SU-DHL-6 (cell line): ENCODE data around the gene RPL7A.

Source experiments
- H2AFZ ChIP-seq: fragments of 200-600 bp; sonication (generic); 2 replicates; pipeline ENCODE4 v1.6.1; 2014; ENCODE audit warnings: low read depth, mild to moderate bottlenecking, moderate library complexity, mixed read lengths, antibody characterized with exemption, low read length; ENCODE audit not compliant: severe bottlenecking
- H3F3A ChIP-seq: fragments of 200-600 bp; shearing (Covaris generic); 2 replicates; pipeline ENCODE4 v1.6.0; 2016; ENCODE audit warnings: antibody characterized with exemption, mild to moderate bottlenecking; ENCODE audit not compliant: insufficient read depth
- H3K27ac ChIP-seq: fragments of 200-600 bp; sonication (generic); 2 replicates; pipeline ENCODE4 v1.5.1; 2016; ENCODE audit warnings: low read depth, mild to moderate bottlenecking, low read length, moderate library complexity, mixed read lengths
- H3K27me3 ChIP-seq: fragments of 200-600 bp; sonication (generic), shearing (Covaris generic); 2 replicates; pipeline ENCODE4 v1.6.0; 2014; ENCODE audit warnings: mild to moderate bottlenecking, low read length
- H3K36me3 ChIP-seq: fragments of 200-600 bp; sonication (generic); 2 replicates; pipeline ENCODE4 v1.6.1; 2014; ENCODE audit warnings: mild to moderate bottlenecking, low read length, mixed read lengths
- H3K4me2 ChIP-seq: fragments of 300-600, 200-600 bp; shearing (Covaris generic), sonication (generic); 2 replicates; pipeline ENCODE4 v1.6.0; 2014; ENCODE audit warnings: low read length, low read depth, mild to moderate bottlenecking; ENCODE audit not compliant: poor library complexity, severe bottlenecking
- H3K4me3 ChIP-seq: fragments of 200-600 bp; sonication (generic); 2 replicates; pipeline ENCODE4 v1.5.1; 2014; ENCODE audit warnings: antibody characterized with exemption, low read length, mild to moderate bottlenecking, mixed read lengths; ENCODE audit not compliant: insufficient read depth, poor library complexity, severe bottlenecking
- H3K79me2 ChIP-seq: fragments of 200-600 bp; sonication (generic); 2 replicates; pipeline ENCODE4 v1.6.1; 2014; ENCODE audit warnings: mild to moderate bottlenecking, low read length, moderate library complexity; ENCODE audit not compliant: insufficient read depth
- H3K9ac ChIP-seq: fragments of 200-600 bp; sonication (generic); 2 replicates; pipeline ENCODE4 v1.7.0; 2014; ENCODE audit warnings: mild to moderate bottlenecking, low read length
- H3K9me2 ChIP-seq: fragments of 200-600 bp; sonication (generic); replicated peaks from 2 replicates; pipeline ENCODE4 v1.6.1; 2014; ENCODE audit warnings: low read length; ENCODE audit not compliant: insufficient read depth
- H3K9me3 ChIP-seq: fragments of 200-600 bp; sonication (generic); 2 replicates; pipeline ENCODE4 v1.6.1; 2014; ENCODE audit warnings: low read length, mixed read lengths; ENCODE audit not compliant: insufficient read depth
- H4K20me1 ChIP-seq: fragments of 200-600 bp; sonication (generic); 2 replicates; pipeline ENCODE4 v1.6.1; 2014; ENCODE audit warnings: low read depth, mild to moderate bottlenecking, antibody characterized with exemption, low read length, moderate library complexity, mixed read lengths
- CTCF ChIP-seq: fragments of 200-600 bp; sonication (generic); IDR thresholded peaks from one replicate; pipeline ENCODE4 v1.5.1; 2017; ENCODE audit warnings: antibody characterized with exemption, mild to moderate bottlenecking, low read length, moderate library complexity; ENCODE audit not compliant: insufficient read depth, poor library complexity, severe bottlenecking
- EZH2phosphoT487 ChIP-seq: fragments of 200-600 bp; sonication (generic), shearing (Covaris generic); conservative IDR thresholded peaks from 2 replicates; pipeline ENCODE4 v1.6.1; 2018; ENCODE audit warnings: mild to moderate bottlenecking, antibody characterized with exemption, low read length, moderate library complexity, mixed read lengths

The RPL7A gene

GRCh38 chr9:133382507-133383141, 34.6 kb downstream of the RPL7A start:
- no peaks in the 10 kb centered on the region for H3K79me2 ChIP-seq
- no peaks in the 10 kb centered on the region; the same call in 1 of the 2 replicates for H3K9me3 ChIP-seq
- H3K4me3 ChIP-seq, result no peak overlapping the region
- no peaks in the 10 kb centered on the region for H3F3A ChIP-seq
- H3K27ac ChIP-seq, result no peak overlapping the region
- no peak overlapping the region for H3K4me2 ChIP-seq
- H4K20me1 ChIP-seq, result no peaks in the 10 kb centered on the region
- no peaks in the 10 kb centered on the region for H3K9me2 ChIP-seq
- no peaks in the 10 kb centered on the region for H3K36me3 ChIP-seq
- TF ChIP-seq EZH2phosphoT487 (no peak), CTCF (no peak)
- no peak overlapping the region for H3K9ac ChIP-seq
- H2AFZ ChIP-seq, result no peak overlapping the region
- H3K27me3 ChIP-seq, result no peaks in the 10 kb centered on the region

- Histone ChIP-seq H2AFZ (no peak overlapping the region), H3F3A (no peaks in the 10 kb centered on the region), H3K27ac (no peak overlapping the region), H3K79me2 (no peaks in the 10 kb centered on the region), H3K9me3 (no peaks in the 10 kb centered on the region; the same call in 1 of the 2 replicates), H3K27me3 (no peaks in the 10 kb centered on the region), H3K9ac (no peak overlapping the region), H3K4me2 (no peak overlapping the region), H3K4me3 (no peak overlapping the region), H3K9me2 (no peaks in the 10 kb centered on the region), H4K20me1 (no peaks in the 10 kb centered on the region), H3K36me3 (no peaks in the 10 kb centered on the region)
- TF ChIP-seq EZH2phosphoT487 (no peak), CTCF (no peak)
These were observed 35.4 kb downstream of the RPL7A start for GRCh38 chr9:133383438-133383837.

- TF ChIP-seq CTCF (no peak), EZH2phosphoT487 (no peak)
- Histone ChIP-seq H4K20me1 (no peaks in the 10 kb centered on the region), H2AFZ (no peak overlapping the region), H3F3A (no peaks in the 10 kb centered on the region), H3K9me3 (no peaks in the 10 kb centered on the region; the same call in 1 of the 2 replicates), H3K4me2 (no peak overlapping the region), H3K27ac (no peak overlapping the region), H3K27me3 (no peaks in the 10 kb centered on the region), H3K4me3 (no peak overlapping the region), H3K9ac (no peak overlapping the region), H3K79me2 (no peaks in the 10 kb centered on the region), H3K9me2 (no peaks in the 10 kb centered on the region), H3K36me3 (no peaks in the 10 kb centered on the region)
These were observed 36.8 kb downstream of the RPL7A start for GRCh38 chr9:133384736-133385321.
